Ovary (tissue), 9 donors: ENCODE data around the gene TREM2. TPM values are rescaled to one million over a fixed set of nuclear protein-coding genes. Genes with fewer than 3 reads are reported as not detected.

Source experiments
- DNase-seq, 5 donors: peaks; one replicate each; pipeline ENCODE4 v3.0.0-alpha.2; 2019 to 2020
- H3K27ac ChIP-seq, 2 donors: fragments of 200-600 bp; one replicate each; pipeline versions ENCODE4 v1.5.1 to v1.8.0; 2019 to 2022
- H3K27me3 ChIP-seq: fragments of 200-600 bp; one replicate; pipeline ENCODE4 v1.8.0; 2022
- H3K36me3 ChIP-seq: fragments of 200-600 bp; sonication (generic); one replicate; pipeline ENCODE4 v1.5.1; 2019
- H3K4me1 ChIP-seq: one replicate; pipeline ENCODE4 v1.8.1; 2013; ENCODE audit warnings: mild to moderate bottlenecking, moderate library complexity; ENCODE audit not compliant: insufficient read depth
- H3K4me3 ChIP-seq: fragments of 200-600 bp; sonication (generic); one replicate; pipeline ENCODE4 v1.5.1; 2017
- H3K9me3 ChIP-seq, 2 donors: fragments of 200-600 bp in 1 of 2; sonication (generic) in 1 of 2; one replicate each; pipeline versions ENCODE4 v1.5.1 to v1.8.1; 2013 to 2019; ENCODE audit warnings: mild to moderate bottlenecking in 1 of 2, moderate library complexity in 1 of 2
- EP300 ChIP-seq: sonication (generic); formaldehyde crosslinking; IDR thresholded peaks from one replicate; pipeline ENCODE4 v1.6.1; 2017; ENCODE audit warnings: antibody characterized with exemption
- POLR2A ChIP-seq: fragments of 450-650 bp; IDR thresholded peaks from one replicate; pipeline ENCODE4 v1.6.1; 2017; ENCODE audit warnings: antibody characterized with exemption, mild to moderate bottlenecking, moderate library complexity
- WGBS, 3 donors: extraction: QIAGEN DNeasy Blood & Tissue Kit in 1 of 3; methylation state at CpG; one replicate each; pipeline versions ENCODE4 v1.1.5 to v1.1.7; 2013 to 2017; 5-methylcytosine and 5-hydroxymethylcytosine counted together
- intact Hi-C, 4 donors: fragments of 100-400 bp; cut with DNase I; formaldehyde crosslinking; loops; one replicate each; pipeline versions ENCODE4 v1.11.0 to v1.15.1; 2022 to 2023
- polyA plus RNA-seq, 2 donors: library from polyadenylated mRNA; stranded (reverse); fragments of 200-250 nt in 1 of 2; fragments of 350-450 nt in 1 of 2; fragmentation: Illumina TruSeq in 1 of 2; extraction: RNeasy Lipid Tissue Mini Kit (QIAGEN cat#74804) in 1 of 2; gene quantifications; one replicate each; pipeline ENCODE4 v1.2.3, GENCODE V29; 2013 to 2014
- total RNA-seq, 7 donors: library from RNA; depleted of rRNA in 2 of 7; stranded (reverse); fragments of >200 nt in 2 of 7; fragmentation: NEBNext Ultra II Directional in 3 of 7; extraction: Animal tissue kit (Norgen Biotek cat#: 25700) in 3 of 7; gene quantifications; one replicate each; pipeline versions ENCODE4 v1.1.0 to v1.2.4, GENCODE V29; 2016 to 2023
- TF ChIP-seq, protein P1 (sequence below), 3 donors: fragments of 450-650 bp in 2 of 3; fragments of 200-600 bp in 1 of 3; IDR thresholded peaks; one replicate each; pipeline versions ENCODE4 v1.5.1 to v1.8.0; 2016 to 2022; ENCODE audit warnings: antibody characterized with exemption in 3 of 3, mild to moderate bottlenecking in 1 of 3
- donor health status: DM: no; HTN: no; CAD: no; lungs with moderate emphysema.
- donor health status: DM: no; HTN: no; CAD: no.
- donor health status: Bipolar disorder and iron deficiency.
- donor health status: DM: yes; HTN: yes; CAD: no.
- donor health status: DM: no; HTN: no; CAD: no.
- donor health status: DM: yes; HTN: yes; CAD: no.

The TREM2 gene
- total and polyA plus RNA-seq, 9 donors: 2.6 to 12.4 (median 4.1) TPM

GRCh38 chr6:41156771-41157170, 6.1 kb downstream of the TREM2 start:
- no peak for DNase-seq
- H3K9me3 ChIP-seq: no peaks in the 10 kb centered on the region
- H3K27me3 ChIP-seq: no peaks in the 10 kb centered on the region
- no peak for TF ChIP-seq POLR2A
- TF ChIP-seq EP300: no peak
- TF ChIP-seq, protein P1, sequence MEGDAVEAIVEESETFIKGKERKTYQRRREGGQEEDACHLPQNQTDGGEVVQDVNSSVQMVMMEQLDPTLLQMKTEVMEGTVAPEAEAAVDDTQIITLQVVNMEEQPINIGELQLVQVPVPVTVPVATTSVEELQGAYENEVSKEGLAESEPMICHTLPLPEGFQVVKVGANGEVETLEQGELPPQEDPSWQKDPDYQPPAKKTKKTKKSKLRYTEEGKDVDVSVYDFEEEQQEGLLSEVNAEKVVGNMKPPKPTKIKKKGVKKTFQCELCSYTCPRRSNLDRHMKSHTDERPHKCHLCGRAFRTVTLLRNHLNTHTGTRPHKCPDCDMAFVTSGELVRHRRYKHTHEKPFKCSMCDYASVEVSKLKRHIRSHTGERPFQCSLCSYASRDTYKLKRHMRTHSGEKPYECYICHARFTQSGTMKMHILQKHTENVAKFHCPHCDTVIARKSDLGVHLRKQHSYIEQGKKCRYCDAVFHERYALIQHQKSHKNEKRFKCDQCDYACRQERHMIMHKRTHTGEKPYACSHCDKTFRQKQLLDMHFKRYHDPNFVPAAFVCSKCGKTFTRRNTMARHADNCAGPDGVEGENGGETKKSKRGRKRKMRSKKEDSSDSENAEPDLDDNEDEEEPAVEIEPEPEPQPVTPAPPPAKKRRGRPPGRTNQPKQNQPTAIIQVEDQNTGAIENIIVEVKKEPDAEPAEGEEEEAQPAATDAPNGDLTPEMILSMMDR (IDR thresholded peaks at IDR 0.05): no peak
- no peaks in the 10 kb centered on the region for H3K36me3 ChIP-seq
- intact Hi-C loops: no loop called here
- H3K4me1 ChIP-seq: no peaks in the 10 kb centered on the region
- H3K27ac ChIP-seq: no peak overlapping the region
- H3K4me3 ChIP-seq: no peak overlapping the region
- WGBS, 3 donors: 95 to 98% (median 96%) methylated on average over 6 of the region's 6 CpGs

DNA sequence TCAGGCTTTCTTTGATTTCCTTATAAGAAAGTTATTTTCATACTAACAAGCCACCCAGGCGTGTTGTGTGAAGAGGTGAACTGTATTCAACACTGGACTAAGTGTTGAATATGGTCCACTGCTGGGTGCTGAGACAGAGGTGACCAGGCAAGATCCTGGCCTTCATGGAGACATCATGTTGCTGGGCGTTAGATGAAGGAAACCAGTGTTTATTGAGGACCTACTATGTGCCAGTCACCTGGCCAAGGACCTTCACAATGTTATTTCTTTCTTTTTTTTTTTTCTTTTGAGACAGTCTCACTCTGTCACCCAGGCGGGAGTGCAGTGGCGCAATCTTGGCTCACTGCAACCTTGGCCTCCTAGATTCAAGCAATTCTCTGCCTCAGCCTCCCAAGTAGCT, 6.9 kb downstream of the TREM2 start:
- Histone ChIP-seq H3K4me1 (no peaks in the 10 kb centered on the region), H3K4me3 (no peak overlapping the region), H3K27me3 (no peaks in the 10 kb centered on the region), H3K27ac (no peak overlapping the region), H3K9me3 (no peaks in the 10 kb centered on the region), H3K36me3 (no peaks in the 10 kb centered on the region)
- DNase-seq: no peak
- intact Hi-C loops: no loop called here
- TF ChIP-seq EP300: no peak
- no peak for TF ChIP-seq POLR2A
- TF ChIP-seq, protein P1 (IDR thresholded peaks at IDR 0.05): no peak
- WGBS, 3 donors: 95 to 99% (median 96%) methylated on average over 4 of the region's 4 CpGs

DNA sequence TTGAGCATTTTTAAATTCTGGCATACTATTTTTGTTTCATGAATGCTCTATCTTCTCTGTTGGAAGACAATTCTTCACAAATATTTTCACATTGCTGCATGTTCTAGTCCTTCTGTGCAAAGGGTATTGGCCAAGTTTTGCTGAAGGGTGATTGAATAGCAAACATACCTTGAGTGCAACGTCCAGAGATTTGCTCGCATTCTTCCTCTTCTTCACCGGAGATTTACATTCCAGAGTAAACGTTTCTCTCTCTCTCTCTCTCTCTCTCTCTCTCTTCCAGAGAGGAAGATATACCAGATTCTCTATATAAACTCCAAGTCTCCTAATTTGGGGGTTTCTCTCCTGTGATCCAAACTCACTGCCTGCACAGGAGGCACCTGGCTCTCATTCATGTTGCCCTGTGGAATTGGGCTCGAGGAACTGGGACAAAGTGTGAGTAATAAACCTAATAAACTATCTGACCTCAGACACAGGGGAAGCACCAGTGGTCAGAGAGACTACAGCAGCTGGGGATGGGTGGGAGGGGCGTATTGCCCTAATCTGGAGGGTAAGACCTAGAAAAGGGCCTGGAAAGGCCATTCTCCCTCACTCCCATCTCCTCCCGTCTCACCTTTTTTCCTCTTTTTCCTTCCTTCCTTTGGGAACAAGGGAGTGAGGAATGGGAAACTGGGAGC, 7.6 kb downstream of the TREM2 start:
- WGBS, 3 donors: 9 to 25% (median 12%) methylated on average over 7 of the region's 7 CpGs
- Histone ChIP-seq H3K4me1 (no peaks in the 10 kb centered on the region), H3K27me3 (no peaks in the 10 kb centered on the region), H3K27ac (no peak overlapping the region), H3K4me3 (no peak overlapping the region), H3K9me3 (no peaks in the 10 kb centered on the region), H3K36me3 (no peaks in the 10 kb centered on the region)
- TF ChIP-seq EP300 (no peak), POLR2A (no peak)
- TF ChIP-seq, protein P1 (IDR thresholded peaks at IDR 0.05): no peak
- no peak for DNase-seq
- intact Hi-C loops: no loop called here

DNA sequence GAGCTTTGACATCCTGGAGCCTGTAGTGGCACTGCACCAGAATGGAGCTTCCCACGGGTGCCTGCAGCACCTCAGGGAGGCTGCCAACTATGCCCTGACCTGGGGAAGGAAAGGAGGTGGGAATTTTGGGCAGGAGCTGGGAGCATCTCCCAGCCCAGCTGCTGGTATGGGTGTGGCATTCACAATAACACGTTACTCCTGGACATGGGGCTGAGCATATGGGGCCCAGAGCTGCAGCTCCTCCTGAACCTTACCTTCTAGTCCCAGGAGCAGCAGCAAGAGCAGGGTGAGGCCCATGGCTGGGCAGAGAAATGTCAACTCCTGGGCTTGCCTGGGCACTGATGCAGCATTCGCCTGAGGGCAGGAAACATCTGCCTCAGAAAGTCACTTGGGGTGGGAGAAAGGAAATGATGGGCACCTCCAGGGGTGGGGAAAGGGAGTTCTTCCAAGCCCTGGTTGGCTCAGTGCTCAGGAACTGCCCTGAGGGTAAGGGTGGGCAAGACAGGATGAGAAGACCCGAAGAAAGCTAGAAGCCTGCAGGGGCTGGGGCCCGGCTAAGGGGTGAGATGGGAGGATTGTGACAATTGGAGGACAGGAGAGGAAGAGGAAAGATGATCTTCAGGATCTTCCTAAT, 8.8 kb downstream of the TREM2 start, which contains the start of gene TREML1:
TSS of gene TREML1 (minus strand) at position 356 of the 634 bp plus-strand sequence. CDS start at position 297, 59 bp downstream.
- no peak within 1 kb of the TSS for H3K27ac ChIP-seq
- intact Hi-C loops: no loop called here
- no peaks in the 10 kb centered on the region for H3K9me3 ChIP-seq
- no peaks in the 10 kb centered on the region for H3K27me3 ChIP-seq
- TF ChIP-seq POLR2A (no peak), EP300 (no peak)
- TF ChIP-seq, protein P1 (IDR thresholded peaks at IDR 0.05): no peak
- H3K4me3 ChIP-seq: no peak within 1 kb of the TSS
- WGBS, 3 donors: 75 to 87% (median 77%) methylated on average over 5 of the region's 5 CpGs
- no peaks in the 10 kb centered on the region for H3K36me3 ChIP-seq
- no peaks in the 10 kb centered on the region for H3K4me1 ChIP-seq
- DNase-seq: no peak
